GM18505 (cell line): ENCODE data around the gene KRTAP10-6.
"Not testable (repeated sequence)": the region's sequence is repeated elsewhere in the genome, so short reads cannot be mapped to it uniquely, and the experiment has no call there.

Source experiments
- ATAC-seq: cut with Tn5 transposase; IDR thresholded peaks from one replicate; pipeline ENCODE4 v1.9.1; 2021; ENCODE audit not compliant: unreplicated experiment
- POLR2A ChIP-seq: IDR thresholded peaks from 4 replicates; pipeline ENCODE4 v1.6.1; 2011; ENCODE audit warnings: borderline replicate concordance; ENCODE audit not compliant: insufficient read depth, insufficient read length; ENCODE audit errors: extremely low read depth

Gene KRTAP10-6, protein sequence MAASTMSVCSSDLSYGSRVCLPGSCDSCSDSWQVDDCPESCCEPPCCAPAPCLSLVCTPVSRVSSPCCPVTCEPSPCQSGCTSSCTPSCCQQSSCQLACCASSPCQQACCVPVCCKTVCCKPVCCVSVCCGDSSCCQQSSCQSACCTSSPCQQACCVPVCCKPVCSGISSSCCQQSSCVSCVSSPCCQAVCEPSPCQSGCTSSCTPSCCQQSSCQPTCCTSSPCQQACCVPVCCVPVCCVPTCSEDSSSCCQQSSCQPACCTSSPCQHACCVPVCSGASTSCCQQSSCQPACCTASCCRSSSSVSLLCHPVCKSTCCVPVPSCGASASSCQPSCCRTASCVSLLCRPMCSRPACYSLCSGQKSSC

DNA sequence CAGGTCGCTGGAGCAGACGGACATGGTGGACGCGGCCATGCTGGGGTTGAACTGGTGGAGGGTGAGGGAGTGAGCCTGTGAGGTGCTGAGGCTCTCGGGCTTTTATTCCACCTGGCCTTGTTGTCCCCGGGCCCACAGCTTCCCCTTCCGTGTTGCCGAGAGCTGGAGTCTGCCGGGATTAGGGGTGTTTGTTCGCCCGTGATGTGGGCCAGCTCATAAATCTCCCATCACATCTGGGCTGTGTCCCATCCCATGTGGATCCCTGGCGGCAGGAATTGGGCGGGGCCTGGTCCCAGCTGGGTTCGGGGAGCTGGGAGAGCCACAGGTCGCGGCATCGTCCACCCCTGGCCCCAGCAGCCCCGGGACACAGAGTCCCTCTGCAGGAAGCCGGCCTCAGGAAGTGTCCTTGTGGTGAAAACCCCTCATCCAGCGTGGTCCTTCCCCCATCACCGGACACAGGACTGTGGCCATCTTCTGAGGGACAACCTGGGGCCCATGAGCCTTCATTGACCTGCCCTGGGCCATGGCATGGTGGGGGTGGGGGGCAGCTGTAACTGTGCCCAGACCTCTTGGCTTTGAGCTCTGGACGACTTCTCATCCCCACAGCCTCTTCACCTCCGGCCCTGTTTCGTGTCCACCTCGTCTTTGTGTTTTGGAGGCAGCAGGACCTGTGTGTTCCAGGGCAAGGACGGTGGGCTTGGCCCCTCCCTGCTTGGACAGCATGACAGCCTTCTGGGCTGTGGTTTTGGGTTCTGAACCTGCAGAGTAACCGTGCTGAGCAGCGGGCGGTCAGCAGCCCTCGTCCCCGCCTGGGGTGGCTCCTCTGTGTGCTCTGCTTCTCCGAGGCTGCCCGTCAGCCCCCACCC lies at the start of gene KRTAP10-6:
Gene KRTAP10-6 (minus strand): TSS at position 60 of the 866 bp plus-strand sequence. CDS start 21 bp downstream, at position 39.
- no peak for TF ChIP-seq POLR2A
- ATAC-seq, result no peak

DNA sequence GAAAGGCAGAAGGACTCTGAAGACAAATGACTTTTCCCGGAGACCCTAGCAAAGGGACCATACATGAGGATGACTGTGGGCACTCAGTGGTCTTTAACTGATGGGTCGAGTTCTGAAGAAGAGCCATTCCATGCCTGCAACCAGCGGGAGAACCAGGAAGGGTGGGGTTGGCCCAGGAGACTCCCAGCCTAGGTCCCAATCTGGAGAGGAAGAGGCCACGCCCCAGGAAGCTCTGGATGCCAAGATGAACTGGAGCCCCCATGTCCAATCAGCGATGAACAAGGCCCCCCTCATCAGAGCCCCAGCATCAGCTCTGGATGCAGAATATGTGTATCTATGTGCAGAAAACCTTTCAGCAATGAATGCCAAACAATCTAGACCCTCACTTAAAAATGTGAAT lies 48.5 kb upstream of the KRTAP10-6 start:
- no peak for ATAC-seq
- TF ChIP-seq POLR2A, result no peak

DNA sequence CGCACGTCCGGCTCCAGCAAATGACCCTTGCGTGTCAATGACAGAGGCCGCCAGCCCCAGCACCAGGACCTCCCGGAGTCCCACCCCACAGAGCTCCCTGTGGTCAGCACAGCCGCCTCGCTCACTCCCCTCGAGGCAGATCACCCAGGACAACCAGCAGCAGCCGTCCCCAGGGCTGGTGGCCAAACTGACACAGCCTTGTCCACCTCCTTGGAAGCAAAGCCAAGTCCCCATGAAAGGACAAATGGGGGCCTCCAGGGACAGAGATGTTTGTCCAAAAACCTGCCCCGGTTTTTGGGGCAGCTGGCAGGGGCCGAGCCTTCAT lies 47.0 kb upstream of the KRTAP10-6 start:
- ATAC-seq, result no peak
- no peak for TF ChIP-seq POLR2A

DNA sequence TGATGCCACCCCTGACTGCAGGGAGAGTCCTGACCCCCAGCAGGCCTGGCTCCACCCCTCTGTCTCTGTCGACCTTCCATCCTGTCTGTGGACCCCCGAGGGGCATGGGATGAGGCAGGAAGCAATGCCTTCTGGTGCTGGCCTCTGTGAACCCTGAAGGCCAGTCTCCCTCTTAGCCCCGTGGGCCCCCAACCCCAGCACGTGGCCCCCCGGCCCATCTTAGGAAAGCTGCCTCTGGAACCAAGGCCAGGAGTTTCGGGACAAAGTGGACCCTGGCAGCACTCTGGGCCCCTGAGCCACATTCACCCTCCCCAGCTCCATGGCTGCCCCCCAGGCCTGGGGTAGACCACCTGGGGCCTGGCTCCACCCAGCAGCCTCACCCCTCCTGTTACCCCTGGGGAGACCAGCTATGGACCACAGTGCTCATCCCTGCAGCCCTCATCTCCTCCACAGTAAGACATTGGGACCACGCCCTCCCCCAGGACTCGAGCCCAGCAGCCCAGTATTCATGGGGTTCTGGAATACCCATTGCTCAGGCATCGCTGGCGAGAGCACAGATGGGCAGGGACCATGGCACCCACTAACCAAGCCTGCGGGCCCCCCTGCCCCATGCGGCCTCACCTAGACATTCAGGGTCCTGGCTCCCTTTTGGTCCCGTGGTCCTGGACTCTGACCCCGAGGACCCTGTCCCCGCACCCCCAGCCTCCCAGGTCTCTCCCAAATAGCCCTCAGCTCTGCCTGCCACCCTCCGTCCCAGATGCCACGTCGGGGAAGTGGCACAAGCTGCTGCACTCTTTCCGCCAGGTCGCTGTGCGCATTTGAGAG lies 46.4 kb upstream of the KRTAP10-6 start:
- not testable (repeated sequence) for ATAC-seq

DNA sequence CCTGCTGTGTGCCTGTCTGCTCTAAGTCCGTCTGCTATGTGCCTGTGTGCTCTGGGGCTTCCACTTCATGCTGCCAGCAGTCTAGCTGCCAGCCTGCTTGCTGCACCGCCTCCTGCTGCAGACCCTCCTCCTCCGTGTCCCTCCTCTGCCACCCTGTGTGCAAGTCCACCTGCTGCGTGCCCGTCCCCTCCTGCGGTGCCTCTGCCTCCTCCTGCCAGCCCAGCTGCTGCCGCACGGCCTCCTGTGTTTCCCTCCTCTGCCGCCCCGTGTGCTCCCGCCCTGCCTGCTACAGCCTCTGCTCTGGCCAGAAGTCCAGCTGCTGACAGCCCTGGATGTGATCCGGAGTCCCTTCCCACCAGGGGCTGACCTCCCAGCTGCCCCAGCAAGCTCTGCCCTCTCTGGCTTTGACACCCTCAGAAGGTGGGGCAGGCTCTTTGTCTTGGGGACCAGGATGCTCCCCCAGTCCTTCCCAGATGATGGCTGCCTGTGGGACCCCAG lies 45.6 kb upstream of the KRTAP10-6 start:
- ATAC-seq, result not testable (repeated sequence)

DNA sequence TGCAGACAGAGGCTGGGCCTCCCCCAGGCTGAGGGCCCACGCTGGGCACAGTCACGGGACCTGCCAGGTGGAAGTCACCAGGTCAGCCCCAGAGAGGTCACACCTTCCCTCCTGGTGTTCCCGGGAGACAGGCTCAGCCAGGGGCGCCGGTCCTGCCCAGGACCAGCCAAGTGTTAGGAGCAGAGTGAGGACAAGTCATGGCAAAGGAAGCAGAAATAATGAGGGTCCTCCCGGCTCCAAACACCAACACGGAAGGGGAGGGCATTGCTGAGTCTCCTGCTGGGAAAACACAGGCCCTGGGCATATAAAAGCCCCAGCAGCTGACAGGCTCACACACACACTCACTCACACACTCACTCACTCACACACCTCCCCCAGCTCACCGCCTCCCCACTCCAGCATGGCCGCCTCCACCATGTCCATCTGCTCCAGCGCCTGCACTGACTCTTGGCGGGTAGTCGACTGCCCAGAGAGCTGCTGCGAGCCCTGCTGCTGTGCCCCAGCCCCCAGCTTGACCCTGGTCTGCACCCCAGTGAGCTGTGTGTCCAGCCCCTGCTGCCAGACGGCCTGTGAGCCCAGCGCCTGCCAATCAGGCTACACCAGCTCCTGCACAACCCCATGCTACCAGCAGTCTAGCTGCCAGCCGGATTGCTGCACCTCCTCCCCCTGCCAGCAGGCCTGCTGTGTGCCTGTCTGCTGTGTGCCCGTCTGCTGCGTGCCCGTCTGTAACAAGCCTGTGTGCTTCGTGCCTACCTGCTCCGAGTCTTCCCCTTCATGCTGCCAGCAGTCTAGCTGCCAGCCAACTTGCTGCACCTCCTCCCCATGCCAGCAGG lies 44.9 kb upstream of the KRTAP10-6 start, which contains the start of gene KRTAP10-10:
Gene KRTAP10-10 (plus strand): TSS at position 339 of the 833 bp plus-strand sequence. CDS start 62 bp downstream, at position 401.
- no peak for ATAC-seq
- TF ChIP-seq POLR2A, result no peak

DNA sequence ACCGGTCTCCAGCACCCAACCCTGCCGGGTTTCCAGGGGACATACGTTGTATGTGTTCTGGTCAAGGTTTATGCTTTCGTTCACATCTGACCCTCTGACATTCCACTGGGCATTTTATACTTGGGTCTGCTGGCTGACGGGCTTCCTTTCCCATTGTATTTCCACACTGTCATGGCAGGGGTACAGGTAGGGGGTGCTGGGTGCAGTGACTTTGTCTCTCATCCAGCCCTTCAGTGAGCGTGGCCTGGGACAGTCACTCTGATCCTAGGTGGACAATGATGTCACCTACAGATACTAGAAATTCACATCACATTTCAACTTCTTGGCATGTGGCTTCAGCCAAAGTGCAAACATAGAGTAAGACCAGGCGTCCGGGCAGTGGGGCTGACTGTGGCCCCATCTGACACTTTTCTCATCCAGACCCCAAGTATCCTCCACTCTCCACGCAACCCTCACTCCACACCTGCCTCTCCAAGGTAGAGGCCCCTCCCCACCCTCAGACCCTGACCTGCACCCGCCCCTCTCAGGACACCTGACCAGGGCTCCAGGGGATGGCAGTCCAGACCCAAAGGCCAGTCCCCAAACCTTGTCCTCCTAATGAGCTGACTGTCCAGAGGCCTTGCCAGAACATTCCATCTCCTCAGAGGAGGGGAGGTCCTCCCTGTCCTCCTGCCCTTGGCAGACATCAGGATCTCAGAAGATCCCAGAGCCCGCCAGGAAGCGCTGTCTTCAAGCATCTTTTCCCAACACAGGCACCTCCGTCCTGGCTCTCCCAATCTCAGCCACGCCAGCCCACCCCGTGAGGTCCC lies 44.1 kb upstream of the KRTAP10-6 start:
- TF ChIP-seq POLR2A, result no peak
- no peak for ATAC-seq

DNA sequence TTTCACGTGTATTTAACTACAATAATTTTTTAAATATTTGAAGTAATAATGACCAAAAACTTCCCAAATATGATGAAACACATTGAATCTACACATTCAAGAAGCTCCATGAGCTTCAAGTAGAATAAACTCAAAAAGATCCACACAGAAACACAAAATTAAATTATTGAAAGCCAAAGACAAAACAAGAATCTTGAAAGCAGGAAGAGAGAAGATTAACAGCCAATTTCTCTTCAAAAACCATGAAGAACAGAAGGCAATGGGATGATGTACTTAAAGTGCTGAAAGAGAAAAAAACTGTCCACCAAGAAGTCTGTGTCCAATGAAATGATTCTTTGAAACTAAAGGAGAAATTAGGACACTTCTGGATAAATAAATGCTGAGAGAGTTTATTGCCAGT lies 39.8 kb upstream of the KRTAP10-6 start:
- TF ChIP-seq POLR2A, result no peak
- ATAC-seq, result no peak

DNA sequence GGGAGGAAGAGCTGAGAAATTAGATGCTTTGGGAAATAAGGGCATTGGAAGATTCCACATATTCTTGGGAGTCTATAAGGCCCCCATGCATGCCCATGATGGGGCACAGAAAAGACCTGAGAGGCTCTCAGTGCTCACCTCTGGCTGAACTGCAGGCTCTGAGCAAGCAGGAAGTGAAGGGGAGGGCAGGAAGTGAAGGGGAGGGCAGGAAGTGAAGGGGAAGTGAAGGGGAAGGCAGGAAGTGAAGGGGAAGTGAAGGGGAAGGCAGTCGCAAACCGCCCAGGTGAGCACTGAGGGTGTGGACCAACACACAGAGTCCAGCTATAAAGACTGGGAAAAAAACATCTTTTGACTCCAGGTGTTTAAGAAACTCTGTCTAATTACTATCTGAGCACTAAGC lies 38.1 kb upstream of the KRTAP10-6 start:
- no peak for ATAC-seq

DNA sequence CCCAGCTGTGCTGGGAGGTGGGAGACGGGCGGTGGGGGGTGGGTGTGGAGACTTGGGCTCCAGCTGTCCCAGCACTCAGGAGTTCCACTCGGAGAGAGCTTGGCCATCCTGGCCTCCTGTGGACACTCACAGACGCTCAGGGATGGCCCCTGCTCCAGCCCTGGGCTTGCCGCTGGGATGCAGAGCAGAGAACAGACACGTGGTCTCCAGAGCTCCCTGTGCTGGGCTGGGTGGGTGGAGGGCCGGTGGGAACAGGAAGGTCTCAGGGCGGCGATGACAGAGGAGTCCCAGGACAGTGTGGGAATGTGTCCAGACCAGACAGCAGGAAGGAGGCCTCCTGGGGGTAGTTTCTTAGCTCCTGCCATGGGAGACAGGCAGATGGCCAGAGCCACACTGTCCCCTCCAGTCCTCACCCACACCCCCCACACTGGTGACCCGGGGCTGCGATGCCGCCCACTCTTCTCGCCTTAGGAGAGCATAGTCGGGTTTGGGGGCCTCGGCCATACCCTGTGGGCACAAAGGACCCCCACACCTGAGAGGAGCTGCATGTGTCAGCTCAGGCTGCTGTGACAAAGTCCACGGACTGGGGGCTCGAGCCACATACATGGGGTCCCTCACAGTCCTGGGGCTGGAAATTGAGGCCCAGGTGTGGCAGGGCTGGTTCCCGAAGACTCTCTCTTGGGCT lies 36.5 kb upstream of the KRTAP10-6 start:
- no peak for TF ChIP-seq POLR2A
- ATAC-seq, result no peak

More for the DNA sequence above, 38.1 kb upstream of the KRTAP10-6 start:
- no peak for TF ChIP-seq POLR2A

DNA sequence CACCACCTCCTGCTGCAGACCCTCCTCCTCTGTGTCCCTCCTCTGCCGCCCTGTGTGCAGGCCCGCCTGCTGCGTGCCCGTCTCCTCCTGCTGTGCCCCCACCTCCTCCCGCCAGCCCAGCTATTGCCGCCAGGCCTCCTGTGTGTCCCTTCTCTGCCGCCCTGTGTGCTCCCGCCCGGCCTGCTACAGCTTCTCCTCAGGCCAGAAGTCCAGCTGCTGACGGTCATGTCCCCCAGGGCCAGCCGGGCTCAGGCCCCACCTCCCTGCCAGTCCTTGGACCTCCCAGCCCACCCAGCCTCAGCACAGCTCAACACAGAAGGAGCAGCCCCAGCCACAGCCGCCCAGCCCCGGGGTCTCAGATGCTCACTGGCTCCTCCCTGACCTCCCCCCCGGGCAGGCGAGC lies 35.5 kb upstream of the KRTAP10-6 start:
- ATAC-seq, result not testable (repeated sequence)

DNA sequence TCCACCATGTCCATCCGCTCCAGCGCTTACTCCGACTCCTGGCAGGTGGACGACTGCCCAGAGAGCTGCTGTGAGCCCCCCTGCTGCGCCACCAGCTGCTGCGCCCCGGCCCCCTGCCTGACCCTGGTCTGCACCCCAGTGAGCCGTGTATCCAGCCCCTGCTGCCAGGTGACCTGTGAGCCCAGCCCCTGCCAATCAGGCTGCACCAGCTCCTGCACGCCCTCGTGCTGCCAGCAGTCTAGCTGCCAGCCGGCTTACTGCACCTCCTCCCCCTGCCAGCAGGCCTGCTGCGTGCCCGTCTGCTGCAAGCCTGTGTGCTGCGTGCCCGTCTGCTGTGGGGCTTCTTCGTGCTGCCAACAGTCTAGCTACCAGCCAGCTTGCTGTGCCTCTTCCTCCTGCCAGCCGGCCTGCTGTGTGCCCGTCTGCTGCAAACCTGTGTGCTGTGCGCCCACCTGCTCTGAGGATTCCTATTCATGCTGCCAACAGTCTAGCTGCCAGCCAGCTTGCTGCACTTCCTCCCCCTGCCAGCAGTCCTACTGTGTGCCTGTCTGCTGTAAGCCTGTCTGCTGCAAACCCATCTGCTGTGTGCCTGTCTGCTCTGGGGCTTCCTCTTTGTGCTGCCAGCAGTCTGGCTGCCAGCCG lies 35.0 kb upstream of the KRTAP10-6 start:
- not testable (repeated sequence) for ATAC-seq
